HG03175 (cell line): ENCODE measurements around the gene SLC28A1.
"Not testable (repeated sequence)": the region's sequence is repeated elsewhere in the genome, so short reads cannot be mapped to it uniquely, and the experiment has no call there.

Source experiments
- ATAC-seq: cut with Tn5 transposase; IDR thresholded peaks from one replicate; pipeline ENCODE4 v1.9.1; 2021; ENCODE audit warnings: mild to moderate bottlenecking, moderate library complexity; ENCODE audit not compliant: unreplicated experiment

The SLC28A1 gene

DNA sequence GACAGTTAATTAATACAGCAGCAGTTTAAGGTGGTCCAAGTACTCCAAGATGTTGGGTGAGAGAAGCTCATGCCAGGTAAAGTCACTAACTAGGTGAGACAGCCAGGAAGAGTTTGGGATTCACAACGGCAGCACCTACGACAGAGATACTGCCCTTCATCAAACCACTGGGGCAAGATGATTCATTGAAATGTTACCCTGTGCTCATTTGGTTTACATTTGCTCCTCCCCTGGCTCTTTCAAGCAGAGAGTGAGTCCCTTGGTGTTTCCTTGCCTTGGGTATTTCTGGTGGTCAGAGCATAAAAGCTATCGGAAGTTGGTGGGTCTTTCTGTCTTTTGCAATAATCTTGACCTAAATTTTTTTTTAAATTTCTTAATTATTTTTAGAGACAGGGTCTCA, 77.2 kb downstream of the SLC28A1 start:
- ATAC-seq: no peak

DNA sequence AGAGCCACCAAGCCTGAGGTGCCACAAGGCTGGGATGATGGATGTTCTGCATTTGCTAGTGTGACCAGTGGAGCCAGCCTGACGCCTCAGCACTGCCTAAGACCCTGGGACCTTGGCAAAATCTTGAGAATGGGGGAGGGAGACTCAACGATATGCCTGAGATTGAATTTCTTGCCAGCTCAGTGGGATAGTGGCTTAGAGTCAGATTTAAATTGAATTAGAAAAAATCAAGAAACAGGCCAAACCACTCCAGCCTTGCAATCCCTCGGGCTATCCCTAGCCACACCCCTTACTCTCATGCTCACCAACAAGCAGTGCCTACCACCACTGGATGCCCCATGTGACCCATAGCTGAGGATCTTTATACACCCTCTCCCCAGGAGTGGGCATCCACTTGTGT, 78.5 kb downstream of the SLC28A1 start:
- ATAC-seq: no peak

DNA sequence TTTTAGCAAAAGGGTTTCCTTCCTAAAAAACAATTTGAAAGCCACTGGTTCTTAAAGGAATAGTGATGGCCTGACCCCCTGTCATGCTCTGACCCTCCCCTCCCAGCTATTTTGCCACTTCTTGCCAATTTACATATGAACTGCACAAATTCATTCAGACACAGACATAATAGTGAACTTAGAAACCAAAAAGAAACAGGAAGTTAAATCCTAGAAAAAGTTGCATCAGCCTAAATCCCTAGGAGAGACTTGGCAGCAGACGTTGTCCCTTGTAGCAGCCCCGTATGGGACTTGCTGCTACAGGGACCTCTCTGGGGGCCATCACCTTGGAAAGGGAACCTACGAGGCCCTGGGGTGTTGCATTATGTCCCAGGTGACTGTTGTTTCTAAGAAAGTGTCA, 82.9 kb downstream of the SLC28A1 start:
- no peak for ATAC-seq

DNA sequence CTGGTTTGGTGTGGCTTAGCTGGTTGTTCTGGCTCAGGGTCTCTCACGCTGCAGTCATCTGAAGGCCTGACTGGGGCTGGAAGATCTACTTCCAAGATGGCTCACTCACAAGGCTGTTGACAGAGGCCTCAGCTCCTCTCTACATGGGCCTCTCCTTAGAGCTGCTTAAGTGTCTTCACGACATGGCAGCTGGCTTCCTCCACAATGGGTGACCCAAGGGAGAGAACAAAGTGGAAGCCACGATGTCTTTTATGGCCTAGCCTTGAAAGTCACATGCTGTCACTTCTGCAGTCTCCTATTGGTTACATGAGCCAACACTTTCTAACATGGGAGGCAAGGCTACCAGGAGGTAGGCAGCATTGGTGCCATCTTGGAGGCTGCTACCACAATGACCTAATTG, 83.8 kb downstream of the SLC28A1 start:
- no peak for ATAC-seq

DNA sequence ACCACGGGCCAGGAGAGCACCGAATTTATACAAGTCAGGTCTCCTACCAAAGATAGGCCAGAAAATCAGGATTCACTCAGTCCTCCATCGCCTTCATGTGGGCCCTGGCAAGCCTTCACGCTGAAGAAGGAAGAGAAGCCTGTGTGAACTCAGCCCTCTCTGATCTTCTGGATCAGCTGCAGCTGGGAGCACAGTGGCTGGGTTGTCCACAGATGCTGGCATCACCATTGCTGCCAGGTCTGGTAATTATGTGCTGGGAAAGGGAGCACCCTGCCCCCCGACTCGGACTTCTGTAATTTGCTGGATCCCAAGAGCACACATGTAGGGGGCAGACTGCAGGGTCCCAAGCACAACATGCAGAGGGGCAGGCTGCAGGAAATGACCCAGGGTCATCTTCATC, 84.8 kb downstream of the SLC28A1 start:
- ATAC-seq: no peak

DNA sequence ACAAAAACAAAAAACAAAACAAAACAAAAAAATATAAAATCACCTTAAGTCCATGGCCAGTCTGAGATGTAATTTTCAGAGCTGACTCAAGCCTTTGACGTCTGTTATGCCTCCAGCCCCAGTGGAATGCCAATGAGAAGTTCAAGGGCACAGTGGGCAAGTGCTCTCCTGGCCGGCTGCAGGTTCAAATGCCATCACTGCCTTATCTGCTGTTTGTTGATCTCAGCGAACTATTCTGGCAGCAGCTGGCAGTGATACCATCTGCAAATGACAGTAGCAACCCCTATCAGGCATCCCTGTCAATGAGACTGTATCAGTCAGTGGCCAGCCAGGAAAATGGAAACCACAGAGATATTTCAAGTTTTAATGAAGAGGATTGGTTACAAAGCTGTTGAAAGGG, 86.4 kb downstream of the SLC28A1 start:
- ATAC-seq: no peak

DNA sequence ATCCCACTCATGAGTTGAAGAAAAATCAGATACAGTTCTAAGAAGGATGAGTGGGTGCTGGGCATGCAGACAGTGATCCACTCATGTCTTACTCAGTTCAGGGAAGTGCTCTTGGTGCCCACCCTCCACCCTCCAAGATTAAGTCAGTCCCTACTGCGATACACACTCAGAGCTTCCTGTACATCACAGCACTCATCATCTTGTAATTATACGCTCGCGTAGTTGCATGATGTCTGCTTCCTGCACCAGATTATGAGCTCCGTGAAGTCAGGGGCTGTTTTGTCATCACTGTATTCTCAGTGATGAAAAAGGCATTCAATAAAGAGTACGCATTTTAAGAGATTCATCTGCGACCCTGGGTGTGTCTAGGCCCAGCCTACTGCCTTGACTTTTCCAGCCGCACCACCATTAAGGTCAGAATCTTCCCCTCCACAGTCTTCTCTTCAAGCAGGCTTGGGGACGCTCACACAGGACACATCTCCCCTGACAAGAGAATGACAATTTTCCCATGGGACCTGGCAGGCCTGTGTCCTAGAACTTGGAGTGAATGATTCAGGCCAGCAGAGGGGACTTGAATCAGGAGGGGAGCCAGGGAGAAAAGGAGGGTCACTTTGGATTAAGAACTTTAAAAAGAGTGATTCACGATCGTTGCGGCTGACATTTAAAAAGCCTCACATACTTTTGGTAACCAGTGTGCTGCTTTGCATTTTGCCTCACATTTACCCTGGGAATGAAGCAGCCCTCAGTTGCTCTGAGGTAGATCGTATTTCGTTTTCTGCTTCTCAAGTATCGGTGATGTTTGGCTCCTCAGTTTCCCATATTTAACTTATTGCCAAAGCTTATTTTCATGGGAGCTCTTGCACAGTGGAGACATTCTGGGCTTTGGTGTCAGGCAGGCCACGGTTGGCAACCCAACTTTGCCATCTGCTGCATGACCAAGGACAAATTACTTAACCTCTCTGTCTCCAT, 89.3 kb downstream of the SLC28A1 start:
- no peak for ATAC-seq

DNA sequence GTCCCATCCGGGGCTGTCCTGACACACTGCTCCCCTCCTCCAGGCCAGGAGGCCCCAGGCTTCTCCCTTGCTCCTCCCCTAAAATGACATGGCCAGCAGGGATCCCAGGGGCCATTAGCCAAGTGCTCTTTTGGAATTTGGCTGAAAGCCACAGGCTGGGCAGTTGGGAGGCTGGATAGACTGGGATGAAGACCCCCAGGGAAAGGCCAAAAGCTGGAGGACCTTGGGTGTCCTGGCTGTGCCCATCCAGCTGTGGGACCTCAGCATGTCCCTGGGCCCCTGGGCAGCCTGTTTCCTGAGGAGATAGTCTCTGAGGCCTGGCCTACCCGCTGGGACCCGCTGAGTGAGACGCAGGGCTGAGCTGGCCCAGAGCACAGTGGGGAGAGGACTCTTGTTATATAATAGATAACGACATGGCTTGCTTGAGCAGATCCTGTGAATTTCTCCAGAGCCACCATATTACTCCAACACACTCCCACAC, 91.4 kb downstream of the SLC28A1 start:
- ATAC-seq: no peak

DNA sequence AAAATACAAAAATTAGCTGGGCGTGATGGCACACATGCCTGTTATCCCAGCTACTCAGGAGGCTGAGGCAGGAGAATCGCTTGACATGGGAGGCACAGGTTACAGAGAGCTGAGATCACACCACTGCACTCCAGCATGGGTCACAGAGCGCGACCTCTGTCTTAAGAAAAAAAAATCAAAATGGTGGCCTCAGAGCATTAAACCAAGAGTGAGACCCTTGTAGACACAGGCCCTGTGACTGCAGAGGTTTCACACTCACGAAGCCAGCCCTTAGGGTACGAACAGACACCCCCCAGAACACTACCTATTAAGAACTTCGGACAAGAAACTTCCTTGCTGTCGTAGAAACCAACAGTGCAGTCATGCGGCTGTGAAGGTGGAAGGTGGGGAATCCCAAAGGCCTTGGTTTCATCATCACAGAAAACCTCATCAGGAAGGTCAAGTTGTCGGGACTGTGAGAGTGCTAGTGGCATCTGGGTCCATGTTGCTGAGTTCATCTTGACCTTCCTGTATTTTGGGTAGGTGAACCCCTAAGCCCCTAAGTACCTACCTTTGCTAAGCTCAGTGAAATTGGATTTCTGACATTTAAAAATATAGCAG, 92.4 kb downstream of the SLC28A1 start:
- no peak for ATAC-seq

DNA sequence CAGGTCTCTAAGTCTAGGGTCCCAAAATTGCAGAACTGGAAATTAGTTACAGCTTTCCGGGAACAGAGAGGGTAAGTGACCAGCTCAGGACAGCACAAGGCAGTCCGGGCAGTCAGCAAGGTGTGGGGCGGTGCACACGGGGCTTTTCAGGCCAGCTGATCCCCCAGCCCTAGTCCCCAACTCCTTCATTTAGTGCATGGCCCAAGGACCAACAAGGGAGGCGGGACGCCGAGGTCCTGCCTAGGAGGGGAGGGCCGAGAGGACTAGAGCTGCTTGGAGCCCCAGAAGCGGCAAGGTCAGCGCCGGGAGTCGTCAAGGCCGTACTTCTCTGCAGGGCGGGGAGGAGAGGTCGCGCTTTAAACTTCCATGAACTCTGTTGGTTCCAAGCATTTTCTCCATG, 95.2 kb downstream of the SLC28A1 start:
- ATAC-seq: no peak

DNA sequence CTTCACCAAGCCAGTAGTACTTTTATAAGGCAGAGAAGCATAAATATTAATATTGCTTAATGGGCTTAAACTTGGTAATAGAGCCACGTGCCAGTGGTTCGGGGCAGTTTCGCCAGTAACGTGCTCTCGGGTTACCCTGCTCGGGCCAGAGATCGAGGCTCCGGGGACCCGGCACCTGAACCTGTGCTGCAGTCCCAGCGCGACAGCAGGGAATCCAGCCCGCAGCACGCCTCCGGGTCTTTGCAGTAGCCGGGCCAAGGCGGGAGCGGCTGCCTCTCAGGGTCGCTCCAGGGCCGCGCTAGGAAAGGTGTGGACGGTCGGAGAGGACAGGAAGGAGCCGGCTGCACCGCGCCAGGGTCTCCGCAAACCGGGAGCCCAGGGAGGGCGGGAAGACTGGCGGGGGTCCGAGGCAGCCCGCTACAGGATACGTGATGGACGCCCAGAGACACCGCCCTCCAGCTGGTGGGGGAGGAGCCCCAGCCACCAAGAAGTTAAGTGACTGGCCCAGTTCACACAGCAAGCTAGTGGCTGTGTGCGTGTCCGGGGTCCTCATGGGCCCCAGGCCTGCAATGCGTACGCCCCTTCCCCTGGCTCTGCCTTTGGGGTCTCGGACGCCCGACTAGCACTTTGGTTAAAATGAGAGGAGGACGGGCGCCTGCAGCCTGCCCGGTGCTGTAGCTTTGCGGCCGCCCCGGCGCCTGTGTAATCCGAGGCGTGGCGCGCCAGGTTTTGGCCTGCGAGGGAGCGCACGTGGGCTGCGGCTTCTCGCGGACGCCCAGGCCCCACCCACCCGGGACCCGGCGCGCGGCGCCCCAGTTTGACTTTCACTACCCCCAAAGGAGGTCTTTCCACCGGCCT, 96.0 kb downstream of the SLC28A1 start:
- peak; percentile 61 for ATAC-seq

DNA sequence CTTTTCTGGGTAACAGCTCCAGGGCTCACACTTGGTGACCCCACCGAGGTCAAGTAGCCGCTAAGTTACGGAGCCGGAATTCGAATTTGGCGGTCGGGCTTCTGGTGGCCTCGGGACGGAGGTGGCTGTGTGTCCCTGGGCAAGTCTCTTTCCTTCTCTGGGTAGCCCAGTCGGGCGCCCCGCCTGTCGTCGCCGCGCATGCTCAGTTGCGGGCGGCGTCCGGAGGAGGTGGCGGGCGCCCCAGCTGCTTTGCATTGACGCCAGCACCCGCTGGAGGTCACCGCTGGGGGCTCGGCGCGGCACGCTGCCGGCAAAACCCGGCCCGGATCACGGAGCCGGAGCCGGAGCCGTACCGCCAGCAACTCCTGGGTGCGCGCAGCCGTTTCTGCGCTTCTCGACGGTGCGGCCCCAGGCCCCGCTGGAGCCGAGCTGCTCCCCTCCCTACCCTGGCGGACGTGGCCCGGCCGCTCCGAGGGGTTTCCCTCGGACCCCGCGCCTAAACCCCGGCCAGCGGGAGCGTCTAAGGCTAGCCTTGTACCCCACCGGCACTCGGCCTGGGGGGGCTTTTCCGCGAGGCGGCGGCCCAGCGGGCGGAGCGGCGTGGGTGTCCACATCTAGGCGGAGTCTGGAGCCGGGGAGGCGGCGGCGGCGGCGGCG, 96.7 kb downstream of the SLC28A1 start:
- peak; percentile 71 for ATAC-seq

DNA sequence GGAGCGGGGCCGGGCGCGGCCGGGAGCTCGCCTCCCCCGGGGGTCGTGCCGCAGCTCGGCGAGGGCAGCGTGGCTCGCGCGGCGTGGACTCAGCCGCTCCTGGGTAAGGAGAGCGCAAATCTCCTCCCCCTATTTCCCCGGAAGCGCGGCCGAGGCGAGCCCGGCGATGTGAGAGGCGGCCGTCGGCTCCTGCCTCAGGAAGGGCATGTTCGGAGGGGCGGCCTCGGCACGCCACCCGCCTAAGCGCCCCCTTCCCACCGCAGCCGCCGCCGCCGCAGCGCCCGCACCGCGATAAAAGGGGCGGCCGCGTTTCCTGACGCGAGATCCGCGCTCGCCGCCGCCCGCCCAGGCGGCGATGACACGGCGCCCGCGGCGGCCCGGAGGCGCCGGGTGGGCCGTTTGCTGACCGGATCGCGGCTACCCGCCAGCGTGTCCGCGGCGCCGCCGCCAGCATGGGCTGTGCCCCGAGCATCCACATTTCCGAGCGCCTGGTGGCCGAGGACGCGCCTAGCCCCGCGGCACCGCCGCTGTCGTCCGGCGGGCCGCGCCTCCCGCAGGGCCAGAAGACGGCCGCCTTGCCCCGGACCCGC, 97.3 kb downstream of the SLC28A1 start, which contains the start of gene PDE8A:
Gene PDE8A (plus strand): TSS at position 146 of the 590 bp plus-strand sequence. CDS start 307 bp downstream, at position 453.
- peak; percentile 20 for ATAC-seq

DNA sequence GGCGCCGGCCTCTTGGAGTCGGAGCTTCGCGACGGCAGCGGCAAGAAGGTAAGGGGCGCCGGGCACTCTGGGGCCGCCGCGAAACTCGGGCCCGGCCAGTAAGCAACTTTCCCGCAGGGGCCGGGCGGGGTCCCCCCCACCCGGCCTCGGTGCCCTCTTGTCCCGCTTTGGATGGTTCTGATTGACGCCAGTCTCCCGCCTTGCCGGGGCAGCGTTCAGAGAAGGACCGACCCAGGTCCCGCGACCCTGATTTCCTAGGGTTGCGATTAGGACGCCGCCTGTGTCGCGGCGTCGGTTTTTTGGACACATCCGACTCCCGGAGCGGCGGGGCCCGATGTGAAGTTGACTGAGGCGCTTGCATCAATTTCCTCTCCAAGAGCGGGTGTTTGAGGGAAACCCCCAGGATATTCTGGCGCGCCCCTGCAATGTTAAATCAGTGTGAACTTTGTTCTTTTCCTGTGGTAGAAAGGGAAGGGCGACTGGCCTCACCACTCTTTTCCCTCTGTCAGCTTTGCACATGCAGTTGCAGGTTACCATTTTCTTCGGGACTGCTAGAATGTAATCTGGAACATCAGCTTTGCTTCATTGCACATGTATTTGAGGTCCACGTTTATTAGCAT, 97.9 kb downstream of the SLC28A1 start:
- ATAC-seq: no peak

DNA sequence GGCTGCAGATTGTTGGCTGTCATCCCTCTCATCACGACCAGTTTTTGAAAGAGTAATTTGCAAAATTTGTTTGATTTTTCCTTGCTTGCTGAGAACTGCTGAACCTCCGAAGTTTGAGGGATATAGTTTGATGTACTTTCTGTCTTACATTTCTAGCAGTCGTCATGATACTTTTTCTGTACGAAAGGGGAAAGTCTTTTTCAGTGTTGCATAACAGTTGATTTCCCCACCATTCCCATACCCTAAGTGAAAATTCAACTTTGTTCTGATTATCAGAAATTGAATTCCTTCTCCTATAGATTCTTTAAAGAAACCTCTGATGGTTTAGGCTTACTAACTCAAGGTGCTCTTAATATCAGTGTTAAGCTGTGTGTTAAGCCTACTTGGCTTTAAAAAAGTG, 98.8 kb downstream of the SLC28A1 start:
- no peak for ATAC-seq

DNA sequence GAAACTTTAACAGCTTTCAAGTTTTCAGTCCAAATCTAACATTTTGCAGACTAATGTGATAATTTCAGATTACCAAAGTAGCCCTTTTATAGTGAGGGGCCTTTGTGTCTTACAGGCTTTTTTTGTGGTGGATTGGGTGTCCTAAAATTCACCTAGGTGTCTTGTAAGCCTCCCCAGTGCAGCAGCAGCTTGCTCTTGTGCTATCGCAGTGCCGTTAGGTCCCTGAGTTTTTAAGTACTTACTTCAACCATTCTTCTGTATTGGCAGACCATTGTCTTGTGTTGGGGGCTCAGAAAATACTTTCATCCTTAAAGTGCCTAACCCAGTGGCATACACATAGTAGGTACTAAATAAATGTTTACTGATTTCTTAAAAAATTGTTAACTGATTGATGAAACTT, 99.2 kb downstream of the SLC28A1 start:
- ATAC-seq: no peak

DNA sequence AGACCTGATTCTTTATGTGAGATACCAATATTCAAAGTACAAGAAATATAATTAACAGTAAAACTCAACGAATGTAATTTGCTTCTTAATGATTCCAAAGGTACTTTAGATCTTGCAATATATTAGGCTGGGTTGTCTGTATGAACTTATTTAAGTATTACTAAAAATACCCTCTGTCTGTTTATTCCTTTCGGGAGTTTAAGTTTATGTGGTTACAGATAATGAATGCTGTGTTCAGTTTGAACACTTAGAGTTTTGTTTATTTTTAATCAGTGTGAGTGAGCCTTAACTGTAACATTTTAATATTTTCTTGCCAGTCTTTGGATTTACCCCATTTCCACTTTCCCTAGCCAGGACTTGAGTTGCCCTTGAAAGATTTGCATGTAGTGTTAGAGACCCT, 100.7 kb downstream of the SLC28A1 start:
- no peak for ATAC-seq

DNA sequence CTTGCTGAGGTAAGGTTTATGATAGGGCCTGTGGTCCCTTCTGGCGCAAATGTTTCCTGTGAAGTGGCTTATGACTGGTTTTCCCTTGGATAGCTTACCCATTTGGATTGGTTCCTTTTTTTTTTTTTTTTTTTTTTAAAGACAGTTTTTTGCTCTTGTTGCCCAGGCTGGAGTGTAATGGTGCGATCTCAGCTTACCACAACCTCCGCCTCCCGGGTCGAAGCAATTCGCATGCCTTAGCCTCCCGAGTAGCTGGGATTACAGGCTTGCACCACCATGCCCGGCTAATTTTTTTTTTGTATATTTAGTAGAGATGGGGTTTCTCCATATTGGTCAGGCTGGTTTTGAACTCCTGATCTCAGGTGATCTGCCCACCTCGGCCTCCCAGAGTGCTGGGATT, 102.9 kb downstream of the SLC28A1 start:
- ATAC-seq: not testable (repeated sequence)

DNA sequence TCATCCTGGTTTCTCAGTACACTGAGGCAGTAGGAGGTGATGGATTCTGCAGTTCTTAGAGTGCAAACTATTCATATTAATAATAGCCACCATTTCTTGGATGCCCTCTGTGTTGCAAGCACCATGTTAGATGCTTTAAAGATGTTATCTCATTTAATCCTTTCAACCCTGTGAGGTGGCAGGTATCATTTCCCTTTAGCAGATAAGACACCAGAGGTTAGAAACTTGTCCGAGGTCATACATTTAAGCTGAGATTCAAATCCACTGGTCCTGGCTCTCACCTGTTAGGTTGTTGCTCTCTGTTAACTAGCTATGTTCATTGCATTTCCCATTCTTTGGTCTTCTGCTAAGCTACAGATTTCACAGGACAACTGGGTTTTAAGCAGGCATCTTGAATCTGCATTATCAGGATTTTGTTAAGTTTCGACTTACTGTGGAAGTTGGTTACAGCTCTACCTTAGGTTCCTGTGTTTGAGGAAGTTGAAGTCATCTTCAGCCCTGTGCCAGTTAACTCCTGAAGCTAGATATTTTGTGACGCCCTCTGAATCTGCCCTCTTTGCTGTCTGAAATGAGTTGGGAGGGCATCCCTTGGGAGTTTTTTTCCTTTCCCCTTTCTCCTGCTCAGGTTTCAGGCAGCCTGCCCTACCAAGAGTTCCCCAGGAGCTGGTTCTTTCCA, 103.6 kb downstream of the SLC28A1 start:
- ATAC-seq: peak; percentile 51
